T-helper 2 cell (primary cell): Measurements from ENCODE around the gene RUNX1.

Source experiments
- DNase-seq, 5 experiments: peaks; one replicate each; pipeline versions ENCODE4 v3.0.0 to v3.0.0-alpha.2; 2012 to 2022

Gene RUNX1

GRCh38 chr21:34921151-34921550 is 128.0 kb downstream of the RUNX1 start:
- no peak for DNase-seq

DNA sequence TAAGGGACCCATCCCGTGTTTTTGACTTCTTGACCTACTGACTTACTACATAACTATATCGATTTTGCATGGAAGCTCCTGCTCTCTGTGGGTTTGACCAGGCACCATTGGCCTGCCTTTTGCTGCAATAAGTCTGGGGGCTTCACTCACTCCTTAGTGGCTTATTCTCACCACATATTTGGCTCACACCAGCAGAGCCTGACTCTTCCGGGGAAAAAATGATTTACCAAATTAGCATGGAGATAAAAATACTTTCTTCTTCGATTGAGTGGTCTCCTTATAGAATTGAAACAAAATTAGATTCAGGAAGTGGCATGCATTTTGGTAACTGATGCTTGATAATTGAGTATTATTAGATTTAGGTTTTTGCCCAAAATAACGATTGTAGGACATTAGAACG is 129.7 kb downstream of the RUNX1 start:
- DNase-seq, result no peak

- no peak for DNase-seq
These were observed 132.7 kb downstream of the RUNX1 start for GRCh38 chr21:34916446-34916845.

DNA sequence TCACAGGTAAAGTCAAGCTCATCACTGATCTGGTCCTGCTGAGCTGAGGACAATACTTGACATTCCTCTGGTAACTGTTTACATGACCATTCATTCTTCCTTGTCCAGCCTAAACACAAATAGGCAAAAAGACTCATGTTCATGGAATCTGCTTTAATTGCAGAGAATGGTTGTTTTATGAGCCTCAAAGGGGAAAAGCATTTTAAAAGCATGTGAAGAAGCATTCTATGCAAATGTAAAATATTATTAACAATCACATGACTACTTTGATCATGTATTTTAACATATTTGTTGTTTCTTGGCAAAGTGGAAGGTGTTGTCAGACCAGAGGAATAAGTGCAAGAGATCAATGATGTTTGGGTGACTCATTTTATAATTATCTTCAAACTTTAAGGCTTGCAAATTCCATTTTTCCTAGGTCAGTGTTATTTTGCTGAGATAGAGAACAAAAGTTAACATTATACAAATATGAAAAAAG is 133.7 kb downstream of the RUNX1 start:
- no peak for DNase-seq

DNA sequence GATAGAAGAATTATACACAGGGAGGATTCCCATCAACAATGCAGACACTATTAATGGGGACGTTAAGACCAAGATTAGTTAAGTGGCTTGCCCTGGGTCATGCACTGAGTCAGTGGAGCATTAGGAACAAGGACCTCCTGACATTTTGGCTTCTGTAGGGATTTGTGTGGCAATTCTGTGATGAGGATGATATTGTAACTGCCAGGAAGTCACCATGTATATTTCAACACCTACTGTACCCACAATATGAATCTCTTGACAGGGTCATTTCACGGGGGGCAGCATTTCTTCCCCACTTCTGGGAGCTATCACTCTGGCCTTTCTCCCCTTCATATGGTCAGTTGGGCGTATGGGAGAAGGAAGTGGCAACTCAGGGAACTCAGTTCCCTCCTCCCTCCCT is 134.9 kb downstream of the RUNX1 start:
- no peak for DNase-seq

DNA sequence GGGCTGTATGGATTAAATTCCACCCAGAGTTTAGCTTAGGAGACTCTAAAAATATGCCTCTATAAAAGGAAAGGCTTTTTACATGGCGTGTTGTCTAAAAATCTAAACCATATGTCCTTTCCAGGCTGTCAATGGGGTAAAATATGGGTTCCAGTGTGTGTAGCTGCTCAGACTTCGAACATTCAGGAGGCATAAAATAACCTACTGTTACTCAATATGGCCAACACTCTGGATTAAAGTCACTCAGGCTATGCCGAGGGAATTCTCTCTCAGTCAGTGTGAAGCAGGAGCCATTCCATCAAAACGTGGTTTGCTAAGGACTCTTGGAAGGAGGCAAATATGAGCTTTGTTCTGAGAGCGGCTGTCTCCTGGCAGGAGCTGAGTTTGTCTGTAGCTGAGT is 135.3 kb downstream of the RUNX1 start:
- DNase-seq, result no peak

- DNase-seq, result no peak
These were observed 136.8 kb downstream of the RUNX1 start for GRCh38 chr21:34912022-34912945.

DNA sequence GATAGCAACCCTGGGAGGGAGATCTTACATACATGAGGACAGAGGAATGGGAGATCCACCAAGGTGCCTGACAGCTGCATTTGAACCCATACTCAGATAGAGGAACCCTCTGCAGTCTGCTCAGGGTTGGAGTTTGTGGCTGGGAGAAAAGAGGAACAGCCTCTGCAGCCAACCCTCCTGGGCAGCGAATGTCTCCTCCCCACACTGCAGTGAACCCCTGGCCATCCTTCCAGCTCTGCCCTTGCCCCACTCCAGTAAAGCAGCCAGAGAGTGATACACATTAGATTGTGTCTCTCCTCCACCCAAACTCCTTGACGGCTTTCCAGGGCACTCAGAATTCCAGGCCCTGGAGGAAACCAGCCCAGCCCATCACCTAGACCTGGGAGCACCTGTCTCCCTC is 137.7 kb downstream of the RUNX1 start:
- no peak for DNase-seq

- DNase-seq, result no peak
These were observed 138.7 kb downstream of the RUNX1 start for GRCh38 chr21:34910396-34910795.

DNA sequence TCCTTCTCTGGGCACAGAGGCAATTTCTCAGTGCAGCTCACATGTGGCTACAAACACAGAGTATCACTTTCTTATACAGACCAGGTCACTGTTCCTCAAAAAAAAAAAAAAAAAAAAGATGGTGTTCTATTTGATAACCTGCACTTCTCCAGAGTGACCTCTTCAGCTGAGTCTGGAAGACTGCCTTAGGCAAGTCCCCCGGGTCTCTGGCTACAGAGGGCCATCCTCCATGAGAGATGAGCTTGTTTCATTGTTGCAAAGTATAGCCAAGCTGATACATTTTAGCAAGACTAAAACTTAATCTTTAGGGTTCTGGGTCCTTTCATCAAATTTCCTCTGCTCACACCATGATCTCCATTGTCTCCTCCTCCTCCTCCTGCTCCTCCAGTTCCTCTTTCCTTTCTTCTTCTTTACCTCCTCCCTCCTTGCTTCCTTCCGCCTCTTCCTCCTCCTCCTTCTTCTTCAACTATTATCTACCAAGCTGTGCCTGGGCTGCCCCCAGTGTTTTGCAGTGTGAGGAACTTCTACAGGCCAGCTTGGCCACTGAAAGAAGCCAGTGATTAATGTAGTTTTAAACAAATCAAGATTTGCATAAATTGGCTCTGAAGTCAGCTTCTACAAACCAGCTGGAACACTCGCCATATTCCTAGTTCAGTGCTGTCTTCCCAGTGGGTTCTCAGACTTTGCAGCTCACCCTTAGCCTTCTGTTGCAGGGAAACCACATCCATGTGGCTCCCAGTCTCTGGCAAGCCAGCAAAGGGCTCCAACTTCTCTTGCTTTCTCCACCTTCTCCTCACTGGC is 139.4 kb downstream of the RUNX1 start:
- DNase-seq, result no peak

DNA sequence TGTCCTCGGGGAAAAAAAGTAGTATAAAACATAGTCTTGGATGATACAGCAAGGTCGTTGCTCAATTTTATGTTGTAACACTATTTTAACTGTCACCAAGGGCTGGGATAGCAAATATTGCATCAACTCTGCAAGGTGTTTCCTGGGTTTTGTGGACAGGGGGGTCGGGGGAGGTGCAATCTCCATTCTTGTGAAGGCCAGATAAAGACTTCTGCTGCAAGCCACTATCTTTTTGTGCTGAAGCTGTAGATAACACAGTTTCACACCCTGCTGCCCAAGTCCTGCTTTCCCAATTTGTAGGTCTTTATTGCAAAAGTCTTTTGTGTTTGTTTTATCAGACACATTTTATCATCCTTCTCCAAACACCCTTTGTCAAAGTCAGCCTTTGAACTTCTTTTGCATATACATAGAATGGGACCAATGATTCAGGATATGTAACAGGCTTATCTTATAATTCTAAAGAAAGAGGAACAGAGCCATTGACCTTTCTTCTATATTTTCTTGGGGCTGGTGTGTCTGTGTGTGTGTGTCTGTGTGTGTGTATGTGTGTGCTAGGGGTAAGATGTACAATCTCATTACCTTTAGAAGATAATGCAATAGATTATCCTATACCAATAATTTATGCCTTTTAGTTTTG is 140.6 kb downstream of the RUNX1 start:
- peak in 1 of 5 experiments; percentile 41 for DNase-seq

- no peak for DNase-seq
These were observed 141.4 kb downstream of the RUNX1 start for GRCh38 chr21:34907461-34908418.

DNA sequence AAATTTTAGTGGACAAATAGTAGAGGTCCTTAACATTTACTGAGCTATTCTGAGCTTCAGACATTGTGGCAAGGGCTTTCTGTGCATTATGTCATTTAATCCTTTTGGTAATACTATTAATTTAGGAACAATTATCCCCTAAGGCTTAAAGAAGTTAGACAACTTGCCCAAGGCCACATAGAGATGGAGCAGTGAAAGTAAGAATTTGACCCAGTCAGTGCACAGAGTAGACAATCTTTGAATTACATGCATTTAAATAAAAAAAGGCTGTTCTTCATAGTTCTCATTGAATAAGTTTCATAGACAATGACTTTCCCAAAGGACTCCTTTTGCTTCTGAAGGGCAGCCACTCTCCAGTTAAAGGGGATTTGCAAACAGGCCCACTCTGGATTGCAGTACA is 142.7 kb downstream of the RUNX1 start:
- DNase-seq, result no peak

DNA sequence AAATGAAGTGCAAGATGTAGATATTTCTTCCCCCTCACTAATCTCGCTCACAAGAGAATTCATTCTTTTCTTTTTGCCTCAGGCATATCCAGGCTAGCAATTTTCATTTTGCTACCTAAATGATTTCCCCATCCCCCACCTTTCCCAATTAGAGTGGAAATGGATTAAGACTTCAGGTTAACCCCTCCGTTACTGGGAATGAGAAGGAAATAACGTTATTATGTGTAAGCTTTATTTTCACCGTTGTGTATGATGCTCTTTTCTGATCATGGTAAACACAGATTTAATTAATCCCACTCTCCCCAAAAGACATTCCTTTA is 143.9 kb downstream of the RUNX1 start:
- no peak for DNase-seq

DNA sequence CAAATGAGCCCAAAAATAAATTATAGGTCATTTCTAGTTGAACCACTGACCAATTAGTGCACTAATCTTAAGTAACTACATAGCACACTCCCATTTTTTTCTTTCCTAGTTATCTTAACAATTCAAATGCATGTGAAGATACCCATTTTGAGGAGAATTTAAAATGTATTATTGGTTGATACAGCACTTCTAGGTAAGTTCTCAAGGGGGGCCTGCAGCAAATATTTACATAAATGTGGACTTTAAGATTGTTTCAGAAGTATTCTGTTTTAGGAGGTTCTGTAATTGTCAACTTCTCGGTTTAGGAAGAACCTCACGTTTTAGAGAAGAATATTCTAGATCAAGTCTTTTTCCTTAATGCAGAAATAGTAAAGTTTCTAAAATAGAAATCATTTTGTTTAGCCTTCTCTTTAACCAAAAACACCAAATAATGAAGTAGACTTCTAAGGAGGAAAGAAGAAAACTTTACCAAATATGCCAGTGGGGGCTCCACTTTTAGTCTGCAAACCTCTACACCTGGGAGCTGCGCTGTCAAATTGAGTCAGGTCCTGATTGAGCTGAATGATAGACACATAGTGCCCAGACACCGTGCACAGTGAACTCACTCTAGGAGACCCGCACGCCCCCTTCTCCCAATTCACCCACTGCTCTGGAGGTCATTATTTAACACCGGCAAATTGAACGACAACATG is 144.4 kb downstream of the RUNX1 start:
- no peak for DNase-seq

DNA sequence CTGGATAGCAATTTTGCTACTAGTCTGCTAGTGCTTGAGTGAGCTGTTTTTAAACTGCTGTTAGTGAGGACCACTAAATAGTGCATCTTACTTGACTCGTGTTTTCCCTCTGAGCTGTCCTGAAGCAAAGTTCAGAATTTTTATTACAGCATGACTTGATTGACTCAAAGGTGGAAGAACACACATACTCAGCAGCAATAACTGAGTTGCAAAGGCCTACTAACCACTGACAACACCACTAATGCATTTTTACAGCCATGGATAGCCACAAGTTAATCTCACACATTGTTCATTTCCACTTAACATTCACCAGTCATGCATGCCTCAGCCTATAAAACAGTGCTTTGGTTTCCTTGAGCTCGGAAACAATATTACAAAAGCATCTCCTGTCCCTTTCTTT is 148.7 kb downstream of the RUNX1 start:
- no peak for DNase-seq

GRCh38 chr21:34899760-34900159 is 149.3 kb downstream of the RUNX1 start:
- DNase-seq, result no peak

DNA sequence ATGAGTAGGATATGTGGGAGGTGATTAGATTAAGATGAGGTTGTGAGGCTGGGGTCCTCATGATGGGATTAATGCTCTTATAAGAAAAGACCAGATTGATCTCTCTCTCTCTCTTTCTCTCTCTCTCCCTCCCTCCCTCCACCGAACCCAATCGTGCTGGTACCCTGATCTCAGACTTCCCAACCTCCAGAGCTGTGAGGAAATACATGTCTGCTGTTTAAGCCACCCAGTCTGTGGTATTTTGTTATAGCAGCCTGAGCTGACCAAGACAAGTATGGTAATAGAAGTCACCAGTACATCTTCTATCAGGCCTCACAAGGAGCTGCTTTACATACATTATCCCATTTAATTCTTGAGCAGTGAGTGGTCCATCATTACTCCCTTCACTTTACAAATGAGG is 149.8 kb downstream of the RUNX1 start:
- DNase-seq, result no peak

GRCh38 chr21:34897828-34898227 is 151.3 kb downstream of the RUNX1 start:
- no peak for DNase-seq

GRCh38 chr21:34894401-34894800 is 154.7 kb downstream of the RUNX1 start:
- DNase-seq, result no peak

DNA sequence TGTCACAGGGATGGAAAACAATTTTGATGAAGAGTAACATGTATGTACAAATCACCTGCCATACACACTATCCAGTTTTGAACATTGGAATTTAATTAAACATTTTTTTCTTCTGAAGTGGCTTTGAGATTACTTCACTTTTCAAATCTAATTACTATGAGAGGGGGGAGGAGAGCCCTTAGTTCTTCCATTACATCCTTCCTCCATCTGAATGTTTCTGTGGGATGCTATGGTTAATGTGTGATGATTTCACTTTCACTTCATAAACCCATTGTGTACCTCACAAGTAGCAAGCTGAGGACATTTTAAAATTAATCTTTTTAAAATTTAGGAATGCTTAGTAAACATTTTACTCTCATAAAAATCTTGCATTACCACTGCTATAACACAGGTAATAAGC is 156.9 kb downstream of the RUNX1 start:
- peak in 1 of 5 experiments; percentile 44 for DNase-seq

DNA sequence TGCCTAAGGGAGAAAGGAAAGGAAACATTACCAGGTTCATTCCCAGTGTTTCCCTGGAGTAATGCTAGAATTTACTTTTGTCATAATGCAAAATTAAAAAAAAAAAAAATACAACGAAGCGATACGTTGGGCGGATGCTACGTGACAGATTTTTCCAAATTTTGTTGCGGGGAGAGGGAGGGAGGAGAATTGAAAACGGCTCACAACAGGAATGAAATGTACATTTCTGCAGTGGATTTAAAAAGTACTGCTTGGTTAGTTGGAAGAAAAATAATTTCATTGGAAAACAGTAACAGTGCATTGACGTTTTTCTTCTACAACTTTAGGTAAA is 157.5 kb downstream of the RUNX1 start:
- no peak for DNase-seq
